GM10248 (cell line): ENCODE results near the gene ZC2HC1C.
"Not testable (repeated sequence)": the region's sequence is repeated elsewhere in the genome, so short reads cannot be mapped to it uniquely, and the experiment has no call there.

Source experiments
- CTCF ChIA-PET: fragments of 300-600 bp; sonication (Branson Sonifier 250); formaldehyde crosslinking; extraction: SDS; loops from one replicate; lab custom pipeline; 2021; ENCODE audit warnings: antibody characterized with exemption; lab: Yijun Ruan, JAX
- POLR2A ChIA-PET: fragments of 350-650 bp; sonication (Branson Sonifier 250); formaldehyde crosslinking; extraction: SDS; loops from one replicate; lab custom pipeline; 2020; ENCODE audit warnings: antibody characterized with exemption; lab: Yijun Ruan, JAX
- DNase-seq: peaks from one replicate; pipeline ENCODE4 v3.0.0; 2012; ENCODE audit errors: extremely low spot score
- TF ChIP-seq, protein P1 (sequence below): IDR thresholded peaks from 2 replicates; pipeline ENCODE4 v1.5.1; 2012; ENCODE audit warnings: mild to moderate bottlenecking, low read depth; ENCODE audit errors: extremely low read depth, missing control alignments, control extremely low read depth

Gene ZC2HC1C

DNA sequence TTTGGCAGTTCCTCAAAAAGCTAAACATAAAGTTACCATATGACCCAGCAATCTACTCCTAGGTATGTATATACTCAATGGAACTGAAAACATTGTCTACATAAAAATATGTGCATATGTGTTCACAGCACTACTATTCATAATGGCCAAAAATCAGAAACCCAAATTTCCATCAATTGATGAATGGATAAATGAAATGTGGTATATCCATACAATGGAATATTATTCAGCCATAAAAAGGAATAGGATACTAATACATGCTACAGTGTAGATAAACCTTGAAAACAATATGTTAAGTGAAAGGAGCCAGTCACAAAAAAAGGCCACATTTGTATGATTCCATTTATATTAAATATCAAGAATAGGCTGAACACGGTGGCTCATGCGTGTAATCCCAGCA, 9.0 kb upstream of the ZC2HC1C start:
- ChIA-PET CTCF (interaction anchor here (1.0 kb wide), 1 partner anchor 28 kb away, joined by 3 read pairs; no protein-coding TSS in a partner anchor), POLR2A (no interaction called here)
- TF ChIP-seq, protein P1, sequence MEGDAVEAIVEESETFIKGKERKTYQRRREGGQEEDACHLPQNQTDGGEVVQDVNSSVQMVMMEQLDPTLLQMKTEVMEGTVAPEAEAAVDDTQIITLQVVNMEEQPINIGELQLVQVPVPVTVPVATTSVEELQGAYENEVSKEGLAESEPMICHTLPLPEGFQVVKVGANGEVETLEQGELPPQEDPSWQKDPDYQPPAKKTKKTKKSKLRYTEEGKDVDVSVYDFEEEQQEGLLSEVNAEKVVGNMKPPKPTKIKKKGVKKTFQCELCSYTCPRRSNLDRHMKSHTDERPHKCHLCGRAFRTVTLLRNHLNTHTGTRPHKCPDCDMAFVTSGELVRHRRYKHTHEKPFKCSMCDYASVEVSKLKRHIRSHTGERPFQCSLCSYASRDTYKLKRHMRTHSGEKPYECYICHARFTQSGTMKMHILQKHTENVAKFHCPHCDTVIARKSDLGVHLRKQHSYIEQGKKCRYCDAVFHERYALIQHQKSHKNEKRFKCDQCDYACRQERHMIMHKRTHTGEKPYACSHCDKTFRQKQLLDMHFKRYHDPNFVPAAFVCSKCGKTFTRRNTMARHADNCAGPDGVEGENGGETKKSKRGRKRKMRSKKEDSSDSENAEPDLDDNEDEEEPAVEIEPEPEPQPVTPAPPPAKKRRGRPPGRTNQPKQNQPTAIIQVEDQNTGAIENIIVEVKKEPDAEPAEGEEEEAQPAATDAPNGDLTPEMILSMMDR = no peak
- DNase-seq = no peak

DNA sequence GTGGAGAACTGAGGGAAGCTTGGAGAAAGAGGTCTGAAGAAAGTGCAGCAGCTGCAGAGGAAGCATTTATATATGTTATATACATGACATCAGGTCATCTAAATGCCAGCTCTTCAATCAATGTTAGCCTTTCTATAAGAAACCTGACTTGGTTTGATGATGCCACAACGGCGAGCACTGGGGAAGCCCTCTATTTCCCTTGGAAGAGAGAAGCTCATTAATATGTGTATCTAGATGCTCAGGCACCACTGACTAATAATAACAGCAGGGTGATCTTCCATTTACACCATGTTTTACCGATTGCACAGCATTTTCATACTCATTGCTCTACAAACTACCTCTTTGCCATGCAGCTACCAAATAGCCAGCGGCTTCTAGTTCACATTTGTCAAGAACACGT, 6.4 kb upstream of the ZC2HC1C start:
- DNase-seq = no peak
- CTCF ChIA-PET = interaction anchor here (1.0 to 5.2 kb wide), 6 partner anchors 11 to 241 kb away, joined by 3 to 27 read pairs (median 6); no protein-coding TSS in a partner anchor

DNA sequence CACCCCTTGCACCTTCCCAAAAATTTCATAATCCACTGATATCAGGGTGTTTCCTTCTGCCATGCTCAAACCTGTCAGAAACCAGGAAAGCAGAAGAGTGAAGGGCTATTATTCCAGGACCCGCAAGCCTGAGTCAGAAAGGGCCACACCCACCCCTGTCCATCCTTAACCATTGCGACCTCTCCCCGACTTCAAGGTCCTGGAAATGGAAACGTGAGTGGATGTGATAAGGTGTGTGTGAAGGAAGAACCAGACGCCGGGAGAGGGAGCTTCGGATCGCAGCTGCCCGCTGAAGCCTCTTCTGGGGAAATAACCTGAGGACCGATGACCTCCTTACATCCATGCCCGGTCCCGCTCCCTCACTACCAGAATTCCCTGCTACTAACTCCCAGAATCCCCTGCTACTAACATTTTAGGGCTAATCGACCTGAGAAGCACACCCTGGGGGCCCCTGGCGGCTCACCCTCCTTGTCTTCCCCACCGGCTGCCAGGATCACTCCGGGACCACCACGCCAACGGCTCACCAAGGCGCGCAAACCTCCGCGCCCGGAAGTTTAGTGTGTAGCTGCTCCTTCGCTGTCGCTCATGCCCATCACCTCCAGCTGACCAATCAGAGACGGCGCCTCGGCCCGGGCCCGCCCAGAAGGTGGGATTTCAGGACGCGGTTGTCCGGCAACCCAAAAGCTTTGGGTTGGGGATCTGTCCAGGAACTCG, 5.8 kb upstream of the ZC2HC1C start, which contains the start of gene ACYP1:
Gene ACYP1 (minus strand): TSS at position 534 of the 714 bp plus-strand sequence. CDS start 471 bp downstream, at position 63.
- TF ChIP-seq, protein P1 = no peak
- CTCF ChIA-PET = interaction anchor here (0.9 to 5.2 kb wide), 8 partner anchors 10 to 241 kb away, joined by 3 to 27 read pairs (median 7); no protein-coding TSS in a partner anchor
- POLR2A ChIA-PET = interaction anchor here (0.6 kb wide), 1 partner anchor 12 kb away, joined by 3 read pairs; no protein-coding TSS in a partner anchor
- DNase-seq = peak; percentile 96

More for the DNA sequence above, 6.4 kb upstream of the ZC2HC1C start:
- POLR2A ChIA-PET = no interaction called here
- TF ChIP-seq, protein P1 = no peak

DNA sequence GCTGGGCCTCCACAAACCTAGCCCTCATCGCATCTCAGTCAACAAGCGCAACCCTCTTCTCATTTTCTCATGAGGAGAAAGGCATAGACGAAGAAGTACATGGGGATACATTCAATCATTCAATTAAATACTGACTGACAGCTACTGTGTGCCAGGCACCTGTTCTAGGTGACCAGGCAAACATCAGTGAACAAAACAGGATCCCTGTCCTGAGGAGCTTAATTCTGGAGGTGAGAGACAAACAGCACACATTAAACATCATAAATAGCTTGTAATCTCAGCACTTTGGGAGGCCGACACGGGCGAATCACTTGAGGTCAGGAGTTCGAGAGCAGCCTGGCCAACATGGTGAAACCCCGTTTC, 5.3 kb upstream of the ZC2HC1C start:
- CTCF ChIA-PET = interaction anchor here (0.9 to 5.2 kb wide), 8 partner anchors 11 to 240 kb away, joined by 3 to 27 read pairs (median 7); no protein-coding TSS in a partner anchor
- no peak for DNase-seq
- TF ChIP-seq, protein P1 = no peak
- POLR2A ChIA-PET = interaction anchor here (0.6 kb wide), 1 partner anchor 13 kb away, joined by 3 read pairs; no protein-coding TSS in a partner anchor

DNA sequence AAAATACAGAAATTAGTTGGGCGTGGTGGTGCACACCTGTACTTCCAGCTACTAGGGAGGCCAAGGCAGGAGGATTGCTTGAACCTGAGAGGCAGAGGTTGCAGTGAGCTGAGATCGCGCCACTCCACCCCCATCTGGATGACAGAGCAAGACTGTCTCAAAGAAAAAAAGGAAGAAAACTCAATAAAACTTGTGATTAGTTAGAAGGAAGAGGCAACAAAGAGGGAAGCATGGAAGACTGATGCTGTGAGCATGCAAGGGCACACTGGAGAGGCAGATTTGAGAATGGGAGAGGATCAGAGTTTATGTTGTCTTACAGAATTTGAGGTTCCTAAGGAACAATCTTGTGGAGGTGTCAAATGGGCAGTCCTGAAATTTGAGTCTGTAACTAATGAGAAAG, 2.8 kb upstream of the ZC2HC1C start:
- TF ChIP-seq, protein P1 = no peak
- POLR2A ChIA-PET = no interaction called here
- CTCF ChIA-PET = interaction anchor here (1.1 to 3.6 kb wide), 3 partner anchors 22 to 121 kb away, joined by 3 to 12 read pairs (median 12); partner anchors contain the start of gene EIF2B2
- no peak for DNase-seq

DNA sequence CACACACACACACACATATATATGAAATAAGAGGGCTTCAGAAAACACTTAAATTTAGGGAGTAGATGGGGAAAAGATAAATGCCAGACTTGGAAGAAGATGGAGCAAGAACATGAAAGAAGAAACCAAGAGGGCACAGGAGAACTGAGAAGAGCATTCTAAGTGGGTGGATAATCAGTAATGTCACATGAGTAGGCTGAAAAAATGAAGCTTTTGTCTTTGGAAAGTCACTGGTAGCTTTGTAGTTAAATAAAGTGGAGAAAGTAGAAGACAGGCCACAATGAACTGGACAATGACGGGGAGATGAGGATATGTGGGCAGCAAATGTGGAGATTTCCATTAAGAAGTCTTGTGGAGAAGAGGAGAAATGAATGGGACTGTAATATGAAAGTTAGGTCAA, 2.2 kb upstream of the ZC2HC1C start:
- DNase-seq = no peak

DNA sequence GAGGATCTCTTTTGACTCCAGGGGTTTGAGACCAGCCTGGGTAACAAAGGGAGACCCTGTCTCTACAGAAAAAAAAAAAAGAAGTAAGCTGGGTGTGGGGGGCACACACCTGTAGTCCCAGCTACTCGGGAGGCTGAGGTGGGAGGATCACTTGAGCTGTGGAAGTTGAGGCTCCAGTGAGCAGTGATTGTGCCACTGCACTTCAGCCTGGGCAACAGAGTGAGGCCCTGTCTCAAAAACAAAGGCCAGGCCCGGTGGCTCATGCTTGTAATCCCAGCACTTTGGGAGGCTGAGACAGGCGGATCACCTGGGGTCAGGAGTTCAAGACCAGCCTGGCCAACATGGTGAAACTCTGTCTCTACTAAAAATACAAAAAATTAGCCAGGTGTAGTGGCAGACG, 1.7 kb upstream of the ZC2HC1C start:
- DNase-seq = not testable (repeated sequence)
- CTCF ChIA-PET = interaction anchor here (1.0 to 3.6 kb wide), 3 partner anchors 11 to 162 kb away, joined by 3 to 12 read pairs (median 4); no protein-coding TSS in a partner anchor
- POLR2A ChIA-PET = interaction anchor here (0.6 kb wide), 1 partner anchor 230 kb away, joined by 5 read pairs; no protein-coding TSS in a partner anchor

More for the DNA sequence above, 2.2 kb upstream of the ZC2HC1C start:
- TF ChIP-seq, protein P1 = no peak
- POLR2A ChIA-PET = no interaction called here
- CTCF ChIA-PET = interaction anchor here (1.7 to 3.6 kb wide), 2 partner anchors 22 to 162 kb away, joined by 4 to 12 read pairs; no protein-coding TSS in a partner anchor
